IMR-90 (cell line): ENCODE data around the gene MAP7. TPM values are rescaled to one million over a fixed set of nuclear protein-coding genes. Genes with fewer than 3 reads are reported as not detected.

Experiments used
- ATAC-seq: fragments of 200-7000 bp; cut with Tn5 transposase; 2 replicates; pipeline ENCODE4 v1.9.1; 2020; ENCODE audit warnings: low read depth, mild to moderate bottlenecking, moderate library complexity
- BruUV-seq: library from RNA; stranded (reverse); fragments of 400-500 nt; replicated peaks from 2 replicates; lab custom pipeline; 2021; lab: Mats Ljungman, UMichigan
- CTCF ChIA-PET: fragments of 300-600 bp; formaldehyde crosslinking; extraction: SDS; loops from one replicate; lab custom pipeline; 2021; ENCODE audit warnings: antibody characterized with exemption; lab: Yijun Ruan, JAX
- POLR2A ChIA-PET: fragments of 300-600 bp; sonication (Branson Sonifier 250); formaldehyde crosslinking; loops from one replicate; lab custom pipeline; 2022; ENCODE audit warnings: antibody characterized with exemption; ENCODE audit not compliant: unreplicated experiment; lab: Charles Lee
- DNase-seq: peaks from one replicate; pipeline ENCODE4 v3.0.0; 2013
- H2AFZ ChIP-seq: replicated peaks from 2 replicates; pipeline ENCODE3; 2013; ENCODE audit warnings: low read length, mild to moderate bottlenecking; ENCODE audit not compliant: poor library complexity
- H2AK5ac ChIP-seq: 2 replicates; pipeline ENCODE4 v1.6.1; 2013; ENCODE audit warnings: low read depth, low read length, inconsistent platforms
- H2AK9ac ChIP-seq: replicated peaks from 2 replicates; pipeline ENCODE3; 2013; ENCODE audit warnings: mild to moderate bottlenecking, low read depth, low read length, moderate library complexity; ENCODE audit not compliant: poor library complexity
- H2BK120ac ChIP-seq: 2 replicates; pipeline ENCODE4 v1.6.1; 2013; ENCODE audit warnings: low read depth, low read length, inconsistent platforms
- H2BK15ac ChIP-seq: 3 replicates; pipeline ENCODE4 v1.6.1; 2013; ENCODE audit warnings: low read depth, low read length, inconsistent platforms
- H2BK20ac ChIP-seq: 2 replicates; pipeline ENCODE4 v1.6.1; 2013; ENCODE audit warnings: low read depth, mild to moderate bottlenecking, inconsistent platforms, low read length, moderate library complexity
- H2BK5ac ChIP-seq: 2 replicates; pipeline ENCODE4 v1.6.1; 2013; ENCODE audit warnings: mild to moderate bottlenecking, low read depth, low read length, inconsistent platforms; ENCODE audit not compliant: poor library complexity, severe bottlenecking
- H3K14ac ChIP-seq: replicated peaks from 2 replicates; pipeline ENCODE4 v1.6.1; 2013; ENCODE audit warnings: low read depth, low read length, inconsistent platforms
- H3K18ac ChIP-seq: 2 replicates; pipeline ENCODE4 v1.6.1; 2013; ENCODE audit warnings: low read depth, low read length, control low read depth
- H3K23ac ChIP-seq: 2 replicates; pipeline ENCODE4 v1.6.1; 2013; ENCODE audit warnings: low read depth, low read length, inconsistent platforms
- H3K27ac ChIP-seq: 2 replicates; pipeline ENCODE4 v1.5.1; 2013; ENCODE audit warnings: mild to moderate bottlenecking, control low read depth, low read length; ENCODE audit not compliant: insufficient read depth
- H3K27me3 ChIP-seq: 2 replicates; pipeline ENCODE4 v1.6.1; 2013; ENCODE audit warnings: low read length; ENCODE audit not compliant: control insufficient read depth, insufficient read depth
- H3K36me3 ChIP-seq: 2 replicates; pipeline ENCODE4 v1.6.1; 2013; ENCODE audit warnings: low read length, mixed read lengths; ENCODE audit not compliant: control insufficient read depth, insufficient read depth
- H3K4ac ChIP-seq: 2 replicates; pipeline ENCODE4 v1.6.1; 2013; ENCODE audit warnings: low read depth, low read length, inconsistent platforms
- H3K4me1 ChIP-seq: 2 replicates; pipeline ENCODE4 v1.6.1; 2013; ENCODE audit warnings: low read length, mixed read lengths; ENCODE audit not compliant: control insufficient read depth, insufficient read depth
- H3K4me2 ChIP-seq: 2 replicates; pipeline ENCODE4 v1.6.1; 2013; ENCODE audit warnings: low read depth, mild to moderate bottlenecking, control low read depth, low read length, moderate library complexity
- H3K4me3 ChIP-seq: 2 replicates; pipeline ENCODE4 v1.5.1; 2013; ENCODE audit warnings: low read depth, mild to moderate bottlenecking, control low read depth, low read length, moderate library complexity; ENCODE audit not compliant: insufficient read depth
- H3K56ac ChIP-seq: 2 replicates; pipeline ENCODE4 v1.6.1; 2013; ENCODE audit warnings: low read length, inconsistent platforms; ENCODE audit not compliant: insufficient read depth; ENCODE audit errors: extremely low read depth
- H3K79me1 ChIP-seq, 2 experiments: 2 replicates each; pipeline ENCODE4 v1.6.1; 2013; ENCODE audit warnings: low read length in 2 of 2, inconsistent platforms in 1 of 2, low read depth in 1 of 2
- H3K9ac ChIP-seq: 2 replicates; pipeline ENCODE4 v1.6.1; 2013; ENCODE audit warnings: low read depth, low read length, control low read depth
- H3K9me1 ChIP-seq: 2 replicates; pipeline ENCODE4 v1.6.1; 2013; ENCODE audit warnings: low read length, inconsistent platforms; ENCODE audit not compliant: insufficient read depth
- H3K9me3 ChIP-seq: 2 replicates; pipeline ENCODE4 v1.6.1; 2013; ENCODE audit warnings: low read length; ENCODE audit not compliant: control insufficient read depth, insufficient read depth
- H4K20me1 ChIP-seq: 2 replicates; pipeline ENCODE4 v1.6.1; 2013; ENCODE audit warnings: low read length, inconsistent platforms; ENCODE audit not compliant: insufficient read depth
- H4K5ac ChIP-seq: 2 replicates; pipeline ENCODE4 v1.6.1; 2013; ENCODE audit warnings: mild to moderate bottlenecking, low read depth, low read length, control low read depth
- H4K8ac ChIP-seq, 2 experiments: 2 replicates each; pipeline ENCODE4 v1.6.1; 2013; ENCODE audit warnings: low read depth in 2 of 2, low read length in 2 of 2, control low read depth in 1 of 2, inconsistent platforms in 1 of 2
- H4K91ac ChIP-seq: 2 replicates; pipeline ENCODE4 v1.6.1; 2013; ENCODE audit warnings: low read depth, low read length, inconsistent platforms; ENCODE audit not compliant: insufficient read depth
- BHLHE40 ChIP-seq: fragments of 150-350 bp; IDR thresholded peaks from 2 replicates; pipeline ENCODE4 v1.6.1; 2016; ENCODE audit warnings: mild to moderate bottlenecking, low read depth, low read length
- ELK1 ChIP-seq: fragments of 150-350 bp; IDR thresholded peaks from 2 replicates; pipeline ENCODE4 v1.6.1; 2016; ENCODE audit warnings: low read depth, mild to moderate bottlenecking, low read length, moderate library complexity, borderline replicate concordance
- MAFK ChIP-seq: IDR thresholded peaks from 2 replicates; pipeline ENCODE4 v1.6.1; 2012; ENCODE audit warnings: low read depth, low read length, improper control_type of control experiment
- MAZ ChIP-seq: IDR thresholded peaks from 2 replicates; pipeline ENCODE4 v1.6.1; 2012; ENCODE audit warnings: low read depth, mild to moderate bottlenecking, low read length, improper control_type of control experiment, moderate library complexity, borderline replicate concordance
- MXI1 ChIP-seq: IDR thresholded peaks from 2 replicates; pipeline ENCODE4 v1.6.1; 2012; ENCODE audit warnings: low read depth, mild to moderate bottlenecking, low read length, moderate library complexity, borderline replicate concordance
- POLR2A ChIP-seq: IDR thresholded peaks from 2 replicates; pipeline ENCODE4 v1.6.1; 2012; ENCODE audit warnings: mild to moderate bottlenecking, low read depth, low read length
- RAD21 ChIP-seq: IDR thresholded peaks from 2 replicates; pipeline ENCODE4 v1.6.1; 2012; ENCODE audit warnings: low read length, improper control_type of control experiment
- RCOR1 ChIP-seq: IDR thresholded peaks from 2 replicates; pipeline ENCODE4 v1.6.1; 2012; ENCODE audit warnings: mild to moderate bottlenecking, low read length, improper control_type of control experiment; ENCODE audit not compliant: insufficient replicate concordance
- USF2 ChIP-seq: fragments of 150-350 bp; IDR thresholded peaks from 2 replicates; pipeline ENCODE4 v1.6.1; 2017; ENCODE audit warnings: mild to moderate bottlenecking, antibody characterized with exemption, low read length, low read depth
- WGBS, 2 experiments: methylation state at CpG; one replicate each; pipeline versions ENCODE4 v1.1.5 to v1.1.7; 2013; ENCODE audit warnings: missing lambda C conversion rate in 2 of 2; ENCODE audit not compliant: insufficient read length in 1 of 2; ENCODE audit errors: extremely low coverage in 2 of 2; 5-methylcytosine and 5-hydroxymethylcytosine counted together
- dilution Hi-C: fragments of 300-500 bp; cut with HindIII; formaldehyde crosslinking; loops from one replicate; pipeline ENCODE4 v1.14.3; 2018; ENCODE audit warnings: low sequenced_read_pairs; ENCODE audit not compliant: unreplicated experiment
- in situ Hi-C: fragments of 300-500 bp; cut with MboI; formaldehyde crosslinking; loops from 3 replicates; pipeline ENCODE4 v1.14.3; 2019; ENCODE audit warnings: low sequenced_read_pairs, inconsistent platforms, mixed read lengths
- intact Hi-C: fragments of 100-400 bp; cut with micrococcal nuclease; formaldehyde crosslinking; loops from 2 replicates; pipeline ENCODE4 v1.10.0; 2022
- polyA plus RNA-seq, 3 experiments: library from polyadenylated mRNA; depleted of rRNA; stranded (reverse); fragments of >200 nt; gene quantifications; 2 replicates each; pipeline ENCODE4 v1.2.3, GENCODE V29; 2012; ENCODE audit warnings: low replicate concordance in 1 of 3
- total RNA-seq: library from RNA; depleted of rRNA; stranded (reverse); fragments of >200 nt; gene quantifications from 2 replicates; pipeline ENCODE4 v1.2.3, GENCODE V29; 2012

Gene MAP7
- total and polyA plus RNA-seq, 2 of the 4 experiments (the other 2 are of a cell fraction): 0.19 to 0.36 TPM

GRCh38 chr6:136524936-136525413 is 25.2 kb downstream of the MAP7 start:
- no peak overlapping the region for H2BK120ac ChIP-seq
- H3K18ac ChIP-seq: no peak overlapping the region
- no peak overlapping the region for H3K4ac ChIP-seq
- H3K27me3 ChIP-seq: peaks cover 12% of the 10 kb centered on the region
- in situ Hi-C loops: loop anchor here (25.0 kb wide), 1 partner anchor 1063 kb away; no protein-coding TSS in a partner anchor
- H2BK20ac ChIP-seq: no peak overlapping the region
- no peaks in the 10 kb centered on the region for H3K79me1 ChIP-seq
- H2BK15ac ChIP-seq: no peak overlapping the region
- ChIA-PET CTCF (interaction anchor here (0.7 to 1.4 kb wide), 2 partner anchors 140 to 267 kb away, joined by 5 to 6 read pairs; partner anchors contain the start of gene MAP3K5), POLR2A (no interaction called here)
- WGBS, 2 experiments: no CpG with 5 or more reads among the region's 2 CpGs
- no peak overlapping the region for H3K23ac ChIP-seq
- H3K36me3 ChIP-seq: no peaks in the 10 kb centered on the region
- H2AK9ac ChIP-seq: no peak overlapping the region
- H4K91ac ChIP-seq: no peak overlapping the region
- no peak overlapping the region for H3K4me3 ChIP-seq
- no peak overlapping the region for H2AFZ ChIP-seq
- DNase-seq: no peak
- H3K56ac ChIP-seq: no peak overlapping the region
- no peak overlapping the region for H3K27ac ChIP-seq
- no peaks in the 10 kb centered on the region; the same call in 1 of the 2 replicates for H3K4me1 ChIP-seq
- BruUV-seq: no TSS peak
- no peak overlapping the region for H2AK5ac ChIP-seq
- H4K8ac ChIP-seq: no peak overlapping the region
- ATAC-seq: no peak
- H2BK5ac ChIP-seq: no peak overlapping the region
- no peak overlapping the region for H3K14ac ChIP-seq
- dilution Hi-C loops: no loop called here
- no peak for TF ChIP-seq BHLHE40
- no peak for TF ChIP-seq RCOR1
- no peak for TF ChIP-seq POLR2A
- TF ChIP-seq ELK1: no peak
- TF ChIP-seq RAD21: no peak
- TF ChIP-seq MAFK: no peak
- TF ChIP-seq USF2: no peak
- TF ChIP-seq MAZ: no peak
- no peak for TF ChIP-seq MXI1
- H3K9me3 ChIP-seq: no peaks in the 10 kb centered on the region
- H4K20me1 ChIP-seq: no peaks in the 10 kb centered on the region
- intact Hi-C loops: no loop called here
- no peaks in the 10 kb centered on the region for H3K9me1 ChIP-seq
- no peak overlapping the region for H3K9ac ChIP-seq
- H4K5ac ChIP-seq: no peak overlapping the region
- no peak overlapping the region for H3K4me2 ChIP-seq
